Ovary (tissue), 3 donors: ENCODE results near the gene NPAS2.

Experiments used
- POLR2A ChIP-seq: fragments of 450-650 bp; IDR thresholded peaks from one replicate; pipeline ENCODE4 v1.6.1; 2017; ENCODE audit warnings: antibody characterized with exemption, mild to moderate bottlenecking, moderate library complexity
- TF ChIP-seq, protein P1 (sequence below), 3 donors: fragments of 450-650 bp in 2 of 3; fragments of 200-600 bp in 1 of 3; IDR thresholded peaks; one replicate each; pipeline versions ENCODE4 v1.5.1 to v1.8.0; 2016 to 2022; ENCODE audit warnings: antibody characterized with exemption in 3 of 3, mild to moderate bottlenecking in 1 of 3
- donor health status: DM: no; HTN: no; CAD: no.

- TF ChIP-seq POLR2A, result no peak
- TF ChIP-seq, protein P1, sequence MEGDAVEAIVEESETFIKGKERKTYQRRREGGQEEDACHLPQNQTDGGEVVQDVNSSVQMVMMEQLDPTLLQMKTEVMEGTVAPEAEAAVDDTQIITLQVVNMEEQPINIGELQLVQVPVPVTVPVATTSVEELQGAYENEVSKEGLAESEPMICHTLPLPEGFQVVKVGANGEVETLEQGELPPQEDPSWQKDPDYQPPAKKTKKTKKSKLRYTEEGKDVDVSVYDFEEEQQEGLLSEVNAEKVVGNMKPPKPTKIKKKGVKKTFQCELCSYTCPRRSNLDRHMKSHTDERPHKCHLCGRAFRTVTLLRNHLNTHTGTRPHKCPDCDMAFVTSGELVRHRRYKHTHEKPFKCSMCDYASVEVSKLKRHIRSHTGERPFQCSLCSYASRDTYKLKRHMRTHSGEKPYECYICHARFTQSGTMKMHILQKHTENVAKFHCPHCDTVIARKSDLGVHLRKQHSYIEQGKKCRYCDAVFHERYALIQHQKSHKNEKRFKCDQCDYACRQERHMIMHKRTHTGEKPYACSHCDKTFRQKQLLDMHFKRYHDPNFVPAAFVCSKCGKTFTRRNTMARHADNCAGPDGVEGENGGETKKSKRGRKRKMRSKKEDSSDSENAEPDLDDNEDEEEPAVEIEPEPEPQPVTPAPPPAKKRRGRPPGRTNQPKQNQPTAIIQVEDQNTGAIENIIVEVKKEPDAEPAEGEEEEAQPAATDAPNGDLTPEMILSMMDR (IDR thresholded peaks at IDR 0.05), result no peak
Observed at GRCh38 chr2:100936070-100936741, 116.3 kb downstream of the NPAS2 start.
